HG03064 (cell line): ENCODE results near the gene CLCNKA.
A peak's percentile ranks its signal among the peaks of the same experiment; 100 is the strongest.
"Not testable (repeated sequence)": the region's sequence is repeated elsewhere in the genome, so short reads cannot be mapped to it uniquely, and the experiment has no call there.

ENCODE experiments used
- ATAC-seq: cut with Tn5 transposase; IDR thresholded peaks from one replicate; pipeline ENCODE4 v1.9.1; 2021; ENCODE audit warnings: low read depth; ENCODE audit not compliant: unreplicated experiment

The CLCNKA gene

DNA sequence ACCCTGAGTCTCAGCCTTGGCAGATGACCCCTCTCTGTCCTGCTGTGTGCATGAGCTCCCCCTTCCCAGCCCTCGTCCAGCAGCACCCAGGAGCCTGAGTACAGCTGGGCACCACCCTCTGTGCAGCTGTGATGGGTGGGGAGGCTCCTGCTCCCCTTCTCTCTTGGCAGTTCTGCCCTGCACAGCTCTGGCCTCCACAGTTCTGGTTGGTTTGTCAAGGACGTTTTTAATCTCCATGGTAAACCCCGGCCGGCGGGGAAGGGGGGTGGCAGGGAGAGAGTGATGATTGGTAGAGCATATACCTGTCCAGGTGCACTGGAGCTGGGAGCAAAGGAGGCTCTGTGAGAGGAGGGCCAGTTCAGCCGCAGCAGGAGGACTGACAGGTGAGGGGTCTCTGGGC is at the start of gene CLCNKA:
CLCNKA (plus strand) TSS at position 356 of the 400 bp plus-strand sequence. CDS start 584 bp downstream, outside the sequence.
- ATAC-seq, result no peak

DNA sequence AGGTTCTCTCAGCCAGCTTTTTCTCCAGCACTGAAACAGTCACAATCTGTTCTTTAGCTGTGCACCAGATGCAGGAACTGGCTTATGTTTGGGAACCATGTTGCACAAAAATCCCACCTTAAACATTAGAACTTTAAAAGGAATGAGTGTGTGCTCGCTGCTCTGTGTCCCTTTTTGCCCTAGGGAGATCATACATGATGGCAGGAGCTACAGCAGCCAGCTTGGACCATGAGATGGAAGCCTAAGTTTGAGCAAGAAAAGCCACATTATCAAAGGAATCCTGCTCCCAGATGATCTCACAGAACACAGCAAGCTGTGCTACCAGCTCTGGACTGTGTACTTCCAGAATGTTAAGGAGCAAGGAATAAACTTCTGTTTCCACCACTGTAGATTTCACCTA is 49.4 kb upstream of the CLCNKA start:
- no peak for ATAC-seq

DNA sequence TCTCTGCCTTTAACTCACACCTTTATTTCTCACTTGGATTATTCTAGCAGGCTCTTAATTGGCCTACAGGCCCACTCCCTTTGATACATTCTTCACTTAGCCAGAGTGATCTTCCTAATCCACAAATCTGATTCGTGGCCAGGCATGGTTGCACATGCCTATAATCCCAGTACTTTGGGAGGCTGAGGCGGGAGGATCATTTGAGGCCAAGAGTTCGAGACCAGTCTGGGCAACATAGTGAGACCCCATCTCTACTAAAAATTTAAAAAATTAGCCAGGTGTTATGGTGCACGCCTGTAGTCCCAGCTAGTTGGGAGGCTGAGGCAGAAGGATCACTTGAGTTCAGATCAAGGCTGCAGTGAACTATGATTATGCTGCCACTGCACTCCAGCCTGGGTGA is 48.1 kb upstream of the CLCNKA start:
- ATAC-seq, result no peak

DNA sequence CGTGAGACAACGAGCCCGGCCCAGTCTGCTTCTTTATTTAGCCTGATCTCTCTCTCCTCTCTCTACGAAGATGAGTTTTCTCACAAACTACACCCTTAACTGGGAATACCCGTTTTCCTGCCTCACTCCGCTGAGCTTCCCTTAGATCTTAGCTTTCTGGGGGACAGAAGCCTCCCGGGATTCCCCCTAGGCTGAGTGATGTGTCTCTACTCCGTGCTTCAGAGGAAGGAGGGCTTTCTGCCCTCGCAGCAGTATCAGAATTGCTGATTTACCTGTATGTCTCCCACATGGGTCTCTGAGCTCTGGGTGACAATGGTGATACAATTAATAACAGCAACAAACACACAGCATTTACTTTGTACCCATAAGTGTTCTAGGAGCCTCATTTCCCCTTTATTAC is 47.0 kb upstream of the CLCNKA start:
- ATAC-seq, result peak; percentile 23

DNA sequence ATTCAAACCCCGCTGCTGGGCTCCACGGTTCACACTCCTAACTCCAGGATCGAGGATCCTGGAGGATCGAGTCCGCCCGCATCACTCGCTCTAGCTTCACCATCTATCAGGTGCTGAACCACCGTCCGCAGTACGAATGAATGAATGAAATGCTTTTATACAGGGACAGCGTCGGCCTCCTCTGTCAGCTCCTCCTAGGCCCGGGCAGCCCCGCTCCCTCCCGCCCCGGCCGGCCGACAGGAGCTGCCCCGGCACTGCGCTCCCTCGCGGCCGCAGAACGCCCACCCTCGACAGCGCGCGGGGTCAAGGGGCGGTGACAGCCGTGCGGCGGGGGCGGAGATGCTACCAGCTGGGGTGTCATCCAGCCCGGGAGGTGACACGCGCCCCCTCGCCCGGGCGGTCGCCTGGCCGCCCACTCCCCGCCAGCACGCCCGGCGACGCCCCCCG is 46.5 kb upstream of the CLCNKA start:
- ATAC-seq, result peak; percentile 36

DNA sequence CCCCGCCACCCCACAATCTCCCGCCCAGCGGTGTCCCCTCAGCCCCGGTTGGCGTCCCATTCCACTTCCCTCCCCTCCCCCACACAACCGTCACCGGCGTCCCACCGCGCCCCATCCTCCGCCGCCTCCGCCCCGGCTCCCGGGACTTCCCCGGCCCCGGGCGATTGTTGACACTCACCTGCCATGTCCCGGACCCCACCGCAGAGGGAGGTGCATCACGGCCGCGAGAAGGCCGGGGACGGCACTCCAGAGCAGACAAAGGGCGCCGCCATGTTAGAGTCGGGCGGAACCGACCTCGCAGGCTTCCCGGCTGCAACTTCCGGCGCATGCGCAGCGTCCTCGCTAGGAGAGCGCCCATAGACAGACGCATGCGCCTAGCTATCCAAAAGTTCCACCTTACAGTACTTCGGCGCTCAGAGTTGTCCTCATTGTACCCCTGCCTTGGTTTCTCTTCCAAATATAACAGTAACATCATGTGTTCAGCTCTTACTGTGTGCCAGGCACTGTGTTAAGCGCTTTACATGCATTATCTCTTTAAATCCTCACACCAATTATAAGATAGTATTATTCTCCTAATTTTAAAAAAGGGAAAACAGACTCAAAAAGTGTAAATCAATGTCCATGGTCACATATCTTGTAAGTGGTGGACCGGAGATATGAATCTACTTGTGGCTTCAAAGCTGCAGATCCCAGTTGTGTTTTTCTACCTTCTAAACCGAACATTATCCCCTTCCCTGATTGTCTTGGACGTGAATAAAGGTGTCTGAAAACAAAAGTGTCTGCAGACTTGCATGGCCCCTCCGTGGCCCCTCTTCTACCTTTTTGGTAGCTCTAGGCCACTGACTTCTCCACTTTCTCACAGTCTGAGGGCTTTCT is 45.8 kb upstream of the CLCNKA start, which contains the start of gene ZBTB17:
ZBTB17 (minus strand) TSS at position 297 of the 876 bp plus-strand sequence. CDS start 27,606 bp downstream, outside the sequence.
- ATAC-seq, result peak; percentile 65

DNA sequence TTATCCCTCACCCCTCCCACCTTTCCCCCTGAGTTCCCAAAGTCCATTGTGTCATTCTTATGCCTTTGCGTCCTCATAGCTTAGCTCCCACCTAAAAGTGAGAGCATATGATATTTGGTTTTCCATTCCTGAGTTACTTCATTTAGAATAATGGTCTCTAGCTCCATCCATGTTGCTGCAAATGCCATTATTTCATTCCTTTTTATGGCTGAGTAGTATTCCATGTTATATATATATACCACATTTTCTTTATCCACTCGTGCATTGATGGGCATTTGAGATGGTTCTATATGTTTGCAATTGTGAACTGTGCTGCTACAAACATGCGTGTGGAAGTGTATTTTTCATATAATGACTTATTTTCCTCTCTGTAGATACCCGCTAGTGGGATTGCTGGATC is 43.9 kb upstream of the CLCNKA start:
- not testable (repeated sequence) for ATAC-seq

DNA sequence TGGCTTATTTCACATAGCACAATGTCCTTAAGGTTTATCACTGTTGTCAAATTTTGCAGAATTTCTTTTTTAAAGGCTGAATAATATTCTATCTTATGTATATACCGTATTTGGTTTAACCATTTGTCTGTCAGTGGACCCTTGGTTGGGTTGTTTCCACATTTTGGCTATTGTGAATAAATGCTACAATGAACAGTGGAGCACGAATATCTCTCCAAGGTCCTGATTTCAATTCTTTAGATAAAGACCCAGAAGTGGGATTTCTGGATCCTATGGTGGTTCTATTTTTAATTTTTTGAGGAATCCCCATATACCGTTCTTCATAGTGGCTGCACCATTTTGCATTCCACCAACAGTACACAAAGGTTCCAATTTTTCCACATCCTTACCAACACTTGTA is 40.2 kb upstream of the CLCNKA start:
- no peak for ATAC-seq

DNA sequence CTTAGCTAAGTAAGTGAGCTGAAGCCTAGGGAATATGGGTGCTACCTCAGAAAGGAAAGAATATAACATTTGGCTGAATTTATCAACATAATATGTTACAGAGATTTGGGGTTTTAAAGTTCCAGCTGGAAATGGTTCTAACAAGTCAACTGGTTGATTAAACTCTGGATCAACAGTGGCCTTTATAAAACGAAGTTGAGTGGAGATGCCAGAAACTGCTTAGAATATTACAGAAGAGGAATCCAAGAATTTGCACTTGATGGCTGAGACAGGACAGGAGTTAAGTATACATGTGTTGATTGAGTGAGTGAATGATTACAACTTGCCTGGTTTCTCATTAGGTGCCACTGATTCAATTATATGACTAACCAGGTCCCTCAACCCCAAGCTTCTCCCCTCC is 38.6 kb upstream of the CLCNKA start:
- ATAC-seq, result no peak

DNA sequence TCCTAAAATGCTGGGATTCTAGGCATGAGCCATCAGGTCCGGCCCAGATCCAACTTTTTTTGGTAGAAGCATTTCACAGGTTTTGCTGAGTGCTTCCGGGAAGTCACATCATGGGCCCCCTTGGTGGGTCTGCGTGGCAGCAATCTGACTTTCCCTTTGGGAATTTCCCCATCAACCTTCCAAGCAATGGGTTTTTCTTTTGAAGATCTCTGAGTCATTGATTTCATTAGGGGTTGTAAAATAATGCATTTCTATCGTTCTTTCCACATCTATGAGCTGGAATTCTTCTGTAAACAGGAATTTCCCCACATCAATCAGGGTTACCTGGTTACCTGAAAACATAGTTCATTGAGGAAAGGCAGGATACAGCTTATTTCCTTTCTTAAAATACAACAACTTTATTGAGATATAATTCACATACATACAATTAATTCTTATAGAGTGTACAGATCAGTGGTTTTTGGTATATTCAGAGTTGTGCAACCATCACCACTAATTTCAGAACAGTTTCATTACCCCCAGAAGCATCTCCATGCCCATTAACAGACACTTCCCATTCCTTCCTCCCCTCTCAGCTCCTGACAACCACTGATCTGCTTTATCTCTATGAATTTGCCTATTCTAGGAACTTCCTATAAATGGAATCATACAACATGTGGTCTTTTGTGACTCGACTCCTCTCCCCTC is 36.1 kb upstream of the CLCNKA start:
- ATAC-seq, result no peak

DNA sequence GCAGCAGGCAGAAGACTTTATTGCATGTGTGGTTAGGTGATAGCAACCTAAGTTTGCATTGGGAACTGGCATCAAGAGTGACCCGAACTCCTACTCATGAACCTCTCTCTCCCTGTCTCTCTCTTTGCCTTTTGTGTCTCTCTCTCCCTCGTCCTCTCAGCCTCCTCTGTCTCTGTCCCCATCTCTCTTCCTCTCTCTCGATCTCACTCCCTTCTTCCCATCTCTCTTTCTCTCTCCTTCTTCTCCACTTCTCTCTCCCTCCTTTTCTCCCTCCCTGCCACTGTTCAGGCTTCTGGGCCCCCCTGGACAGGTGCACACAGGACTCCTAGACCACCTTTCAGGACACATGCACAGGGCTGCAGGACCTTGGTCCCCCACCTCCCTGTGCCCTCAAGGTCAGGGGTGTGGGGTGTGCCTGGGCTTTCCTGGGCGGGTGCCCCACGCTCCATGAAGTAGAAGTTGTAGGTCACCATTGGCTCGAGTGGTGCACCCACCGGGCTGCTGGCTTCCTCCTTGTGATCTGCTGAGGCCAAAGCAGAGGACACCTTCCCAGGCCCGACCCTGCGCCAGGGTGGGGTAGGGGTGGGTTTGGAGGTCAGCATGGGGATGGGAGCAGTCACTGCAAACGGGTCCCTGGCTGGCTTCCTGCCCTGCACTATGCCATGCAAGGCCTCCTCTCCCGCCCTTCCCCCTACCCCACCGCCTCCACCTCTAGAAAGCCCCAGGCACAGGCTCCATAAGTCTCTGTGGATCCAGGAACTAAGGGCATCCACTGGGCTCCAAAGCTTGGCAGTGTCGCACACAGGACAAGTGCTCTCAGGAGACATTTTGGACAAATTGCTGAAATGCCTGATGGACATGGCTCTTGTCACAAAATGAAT is 32.7 kb upstream of the CLCNKA start:
- no peak for ATAC-seq

DNA sequence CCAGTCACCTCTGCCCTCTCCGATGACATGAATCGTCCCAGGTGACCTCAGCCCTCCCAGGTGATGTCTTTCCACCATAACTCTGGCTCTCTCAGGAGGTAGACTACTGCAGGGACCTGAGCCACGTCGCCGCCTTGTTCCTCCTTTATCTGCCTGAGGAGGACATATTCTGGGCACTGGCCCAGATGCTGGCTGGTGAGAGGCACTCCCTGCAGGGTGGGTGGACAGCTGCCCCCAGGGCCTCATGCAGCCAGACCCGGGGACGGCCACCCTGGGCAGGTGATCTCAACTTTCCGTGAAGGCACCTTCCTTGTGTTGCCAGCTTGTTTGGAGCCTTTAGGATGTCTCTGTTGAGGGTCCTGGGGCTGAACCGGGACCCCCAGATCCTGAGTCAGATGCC is 32.1 kb upstream of the CLCNKA start:
- ATAC-seq, result no peak

DNA sequence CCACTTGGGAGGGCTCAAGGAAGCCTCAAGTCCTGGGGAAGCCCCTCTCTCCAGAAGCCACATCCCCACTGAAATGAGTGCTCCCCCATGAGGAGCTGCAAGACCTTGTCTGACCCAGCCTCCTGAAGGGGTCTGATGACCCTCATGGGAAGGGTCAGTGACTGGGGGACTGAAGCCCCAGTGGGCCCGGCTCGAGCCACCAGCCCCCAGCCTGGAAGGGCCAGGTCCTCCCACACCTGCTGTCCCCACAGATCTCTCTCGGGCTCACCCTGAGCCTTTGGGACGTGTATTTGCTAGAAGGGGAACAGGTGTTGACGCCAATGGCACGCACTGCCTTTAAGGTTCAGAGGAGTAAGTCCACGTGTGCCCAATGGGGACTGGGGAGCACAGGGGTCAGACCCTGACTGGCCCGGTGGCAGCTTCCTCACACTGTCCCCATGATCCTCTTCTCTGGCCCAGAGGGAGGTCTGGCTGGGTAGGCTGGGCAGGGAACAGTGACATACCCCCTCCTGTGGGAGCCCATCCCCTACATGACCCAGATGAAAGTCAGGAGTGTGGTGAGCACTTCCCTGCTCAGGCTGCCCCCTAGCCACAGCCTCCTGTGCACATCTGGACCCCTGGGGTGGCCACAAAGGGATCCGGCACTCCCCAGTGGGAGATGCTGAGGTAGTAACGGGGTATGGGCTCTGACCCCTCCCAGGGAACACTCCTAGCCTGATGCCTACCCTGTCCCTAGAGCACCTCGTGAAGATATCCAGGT is 30.2 kb upstream of the CLCNKA start:
- no peak for ATAC-seq

DNA sequence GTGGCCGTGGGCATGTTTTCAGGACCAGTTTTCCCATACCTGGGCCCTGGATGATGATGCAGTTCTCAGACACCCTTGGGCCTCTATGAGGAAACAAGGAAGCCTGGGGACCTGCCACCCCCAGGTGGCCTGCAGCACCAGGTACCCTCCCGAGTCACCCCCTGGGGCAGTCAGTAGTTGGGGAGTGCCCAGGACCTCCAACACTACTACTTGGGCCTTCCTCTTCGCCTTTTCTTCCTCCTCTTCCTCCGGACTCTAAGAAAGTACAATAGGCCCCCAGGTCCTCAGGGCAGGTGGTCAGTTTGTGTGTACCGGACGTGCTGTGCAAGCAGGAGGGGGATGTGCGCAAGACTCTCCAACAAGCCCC is 29.7 kb upstream of the CLCNKA start:
- no peak for ATAC-seq

DNA sequence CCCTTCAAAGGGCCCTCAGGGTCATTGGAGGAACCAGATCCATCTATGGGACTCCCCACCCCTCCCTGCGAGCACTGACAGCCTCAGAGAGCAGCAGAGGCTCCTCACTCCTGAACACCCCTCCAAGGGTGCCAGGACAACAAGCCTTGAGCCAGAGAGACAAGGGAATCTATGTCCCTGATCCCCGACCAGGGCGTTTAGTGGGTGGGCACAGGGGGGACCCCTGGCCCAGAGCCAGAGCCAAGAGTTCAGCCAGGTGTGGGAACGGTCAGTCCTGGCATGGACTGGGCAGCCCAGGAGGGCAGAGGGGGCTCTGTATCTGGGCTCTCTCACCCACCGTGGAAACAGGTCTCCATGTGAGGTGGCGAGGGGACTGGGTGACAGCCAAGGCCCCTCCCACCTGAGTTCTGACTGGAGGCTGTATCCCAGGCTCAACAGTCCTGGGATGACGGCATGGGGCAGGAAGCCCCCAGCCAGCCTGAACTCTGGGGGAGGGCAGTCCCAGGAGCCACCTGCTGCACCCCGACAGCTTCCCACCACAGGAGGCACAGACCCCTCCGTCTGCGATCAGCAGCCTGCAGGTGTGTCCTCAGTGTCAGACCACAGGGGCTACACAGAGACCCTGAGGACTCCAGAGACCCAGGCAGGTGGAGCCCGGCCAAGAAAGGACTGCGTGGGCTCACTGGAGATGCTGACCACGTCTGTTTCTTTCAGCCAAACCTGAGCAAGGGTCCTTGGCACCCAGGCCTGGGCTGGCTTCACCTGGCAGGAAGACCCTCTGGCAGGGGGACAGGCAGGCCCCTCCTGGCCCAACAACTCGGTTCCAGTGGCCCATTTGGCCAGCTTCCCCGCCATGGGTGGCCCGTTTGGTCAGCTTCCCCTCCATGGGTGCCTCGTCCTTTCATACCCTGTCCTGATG is 29.0 kb upstream of the CLCNKA start:
- no peak for ATAC-seq

DNA sequence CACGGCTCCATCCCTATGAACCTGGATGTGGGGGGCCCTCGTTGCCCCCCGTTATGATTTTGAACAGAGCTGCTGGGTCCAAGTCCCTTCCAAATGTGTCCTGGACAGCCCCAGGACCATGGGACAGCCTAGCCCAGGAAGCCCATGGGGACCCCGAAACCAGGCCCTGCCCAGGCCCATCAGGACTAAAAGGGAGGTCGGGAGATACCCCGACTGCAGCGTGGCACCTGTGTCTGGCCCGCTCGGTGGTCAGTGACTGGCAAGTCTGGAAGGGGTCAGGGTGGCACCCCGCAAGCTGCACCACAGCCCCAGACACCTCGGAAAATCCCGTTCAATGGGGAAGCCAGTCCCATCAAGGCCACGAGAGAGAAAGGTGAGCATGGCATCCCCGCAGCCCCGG is 28.2 kb upstream of the CLCNKA start:
- ATAC-seq, result no peak

DNA sequence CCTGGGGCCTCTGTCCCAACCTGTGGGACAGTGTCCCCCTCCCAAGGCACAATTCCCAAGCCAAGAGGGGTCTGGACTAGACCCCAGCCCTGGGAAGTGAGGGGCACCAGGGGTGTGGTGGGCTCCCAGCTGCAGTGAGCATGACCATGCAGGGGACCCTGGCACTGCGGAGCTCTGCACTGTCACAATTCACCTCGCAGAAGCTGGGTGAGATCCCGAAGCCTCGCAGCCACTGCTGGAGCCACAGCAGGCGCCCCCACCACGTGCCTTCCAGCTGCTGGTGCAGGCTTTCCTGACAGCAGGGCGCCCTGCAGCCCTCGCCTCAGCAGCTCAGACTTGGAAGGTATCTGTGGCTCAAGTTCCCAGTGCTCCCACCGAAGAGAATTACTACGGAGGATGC is 27.8 kb upstream of the CLCNKA start:
- ATAC-seq, result no peak

DNA sequence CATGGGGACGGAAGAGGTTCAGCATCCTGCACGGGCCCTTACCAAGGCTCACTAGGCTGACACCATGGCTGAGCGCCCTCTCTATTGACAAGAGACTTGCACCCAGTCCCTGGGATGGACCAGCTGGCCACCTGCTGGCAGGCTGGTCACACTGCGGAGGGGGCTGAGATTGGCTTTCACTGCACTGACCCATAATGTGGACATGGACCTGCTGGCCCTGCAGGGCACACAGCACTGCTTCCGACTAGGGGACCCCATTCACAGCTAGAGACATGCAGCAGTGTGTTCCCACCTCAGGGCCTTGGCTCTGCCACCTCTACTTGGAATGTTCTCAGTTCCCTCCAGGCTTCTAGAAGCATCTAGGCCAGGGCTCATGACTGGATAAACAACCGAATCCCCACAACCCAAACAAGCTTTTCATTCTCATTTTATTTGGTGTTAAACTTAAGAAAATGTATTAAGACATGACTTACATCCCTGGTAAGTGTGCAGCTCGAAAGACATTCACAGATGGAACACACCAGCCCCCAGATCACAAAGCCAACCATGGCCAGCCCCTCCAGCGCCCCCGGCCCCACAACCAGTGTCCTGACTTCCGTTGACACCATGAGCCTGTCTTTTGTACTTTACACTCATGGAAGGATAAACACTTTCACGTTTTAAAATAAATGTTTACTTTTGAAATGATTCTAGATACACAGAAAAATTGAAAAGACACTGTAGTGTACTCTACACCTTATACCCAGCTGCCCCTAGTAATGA is 27.1 kb upstream of the CLCNKA start:
- ATAC-seq, result no peak
